NCI-H226 (cell line): ENCODE results near the gene ZNF646.

Source experiments
- DNase-seq: peaks from one replicate; pipeline ENCODE4 v3.0.0-alpha.2; 2015

The ZNF646 gene

GRCh38 chr16:31132303-31132979 is 58.2 kb downstream of the ZNF646 start:
- DNase-seq = no peak

- no peak for DNase-seq
Measured at GRCh38 chr16:31133046-31133501, 58.9 kb downstream of the ZNF646 start.
